NCI-H510A treated with DMSO at 0.1 percent for 48 hours (cell line): ENCODE results near the gene MME.

ENCODE experiments used
- DNase-seq: peaks from one replicate; lab custom pipeline; 2025; lab: John Stamatoyannopoulos, UW

MME gene

DNA sequence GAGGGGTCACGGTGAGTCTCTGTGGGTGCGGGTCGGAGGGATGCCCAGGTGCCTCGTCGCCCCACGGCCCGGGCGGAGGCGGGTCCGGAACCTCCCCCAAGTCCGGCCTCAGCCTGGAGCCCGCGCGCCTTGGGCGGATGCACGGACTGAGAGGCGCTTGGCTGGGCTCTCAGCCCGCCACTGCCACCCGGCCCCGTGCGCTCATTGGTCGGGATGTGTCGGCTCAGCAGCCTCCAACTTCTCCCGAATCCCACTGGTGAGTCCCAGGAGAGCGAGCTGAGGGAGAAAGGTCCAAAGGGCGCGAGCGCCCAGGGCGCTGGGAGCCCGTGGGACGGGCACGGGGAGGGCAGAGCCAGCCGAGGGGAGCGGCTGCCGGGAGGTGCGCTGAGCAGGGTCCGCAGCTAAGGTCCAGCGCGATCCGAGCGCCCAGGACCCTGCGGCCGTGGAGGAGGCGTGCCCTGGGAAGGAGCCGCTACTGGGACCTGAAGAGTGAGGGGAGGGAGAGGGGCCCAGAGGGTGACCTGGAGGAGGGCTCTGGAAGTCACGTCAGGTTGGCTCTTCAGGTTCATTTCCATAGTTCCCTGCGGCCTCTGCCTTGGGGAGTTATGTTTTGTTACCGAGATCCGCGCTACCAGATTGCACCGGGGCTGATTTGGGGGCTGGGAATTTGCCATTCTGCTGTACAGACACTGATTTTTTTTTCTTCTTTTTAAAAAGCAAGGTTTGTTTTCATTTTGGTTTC is at the start of gene MME:
Gene MME (plus strand): TSS at position 574 of the 742 bp plus-strand sequence. CDS start 3,849 bp downstream, outside the sequence.
- no peak for DNase-seq

- DNase-seq: no peak
Measured at GRCh38 chr3:155031186-155031585, 48.9 kb upstream of the MME start.

DNA sequence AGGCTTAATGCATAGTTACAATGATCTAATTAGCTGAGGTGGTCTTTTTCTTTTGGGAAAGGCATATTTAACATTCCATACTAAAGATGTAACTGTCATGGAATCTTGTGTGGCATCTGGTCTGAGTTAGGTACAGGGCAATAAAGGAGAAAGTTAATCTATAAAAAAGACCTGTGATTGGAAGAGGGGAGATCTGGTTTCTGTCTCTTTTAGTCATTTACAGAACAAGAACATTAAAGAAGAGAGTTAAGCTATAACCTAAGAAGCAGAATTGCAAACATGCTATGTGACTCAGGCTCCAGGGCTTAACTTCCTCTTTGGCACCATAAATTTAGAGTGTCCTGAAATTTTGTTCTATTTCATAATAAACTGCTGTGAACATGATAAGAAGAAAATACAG is 47.2 kb upstream of the MME start:
- DNase-seq: no peak

- no peak for DNase-seq
Measured at GRCh38 chr3:155034786-155035185, 45.3 kb upstream of the MME start.

DNA sequence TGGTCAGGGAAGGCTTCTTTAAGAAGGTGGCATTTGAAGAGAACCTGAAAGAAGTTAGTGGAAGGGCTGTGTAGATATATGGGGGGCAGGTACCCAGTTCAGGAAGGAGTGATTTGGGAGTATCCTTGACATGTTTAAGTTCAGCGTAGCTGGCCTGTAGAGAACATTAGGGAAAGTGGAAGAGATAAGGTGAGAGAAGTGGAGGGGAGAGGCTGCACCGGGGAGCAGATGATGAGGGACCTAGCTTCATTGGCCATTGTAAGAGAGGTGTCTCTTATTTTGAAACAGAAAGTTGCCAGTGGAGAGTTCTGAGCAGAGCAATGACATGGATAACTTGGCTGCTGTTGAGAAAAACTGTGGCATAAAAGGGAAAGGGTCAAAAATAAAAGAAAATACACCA is 44.6 kb upstream of the MME start:
- DNase-seq: no peak

DNA sequence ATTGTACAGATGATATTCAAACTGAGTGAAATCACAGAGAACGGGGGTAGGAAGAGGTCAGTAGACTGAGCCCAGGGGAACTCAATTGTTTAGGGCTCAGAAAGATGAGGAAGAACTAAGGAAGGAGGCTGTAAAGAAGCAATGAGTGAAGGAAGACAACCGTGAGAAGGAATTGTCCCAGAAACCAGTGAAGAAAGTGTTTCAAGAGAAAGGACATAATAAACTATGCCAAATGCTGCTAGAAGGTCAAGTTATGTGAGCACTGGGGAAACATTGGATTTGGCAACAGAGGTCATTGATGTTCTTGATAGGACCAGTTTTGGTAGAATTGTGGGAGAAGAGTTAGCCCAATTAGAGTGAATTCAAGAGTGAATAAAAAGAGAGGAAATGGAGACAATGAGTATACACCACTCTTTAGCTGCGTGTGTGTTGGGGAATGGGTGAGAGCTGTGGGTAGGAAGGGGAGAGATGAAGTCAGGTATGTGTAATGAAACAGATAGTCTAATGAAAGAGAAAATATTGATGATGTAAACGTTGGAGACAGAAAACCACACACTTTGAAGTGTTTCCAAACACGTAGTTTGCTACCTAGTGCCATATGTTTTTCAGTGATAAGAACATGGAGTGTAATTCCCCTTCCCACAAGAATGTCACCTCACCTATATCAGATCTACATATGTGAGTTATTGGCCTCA is 42.5 kb upstream of the MME start:
- DNase-seq: no peak

DNA sequence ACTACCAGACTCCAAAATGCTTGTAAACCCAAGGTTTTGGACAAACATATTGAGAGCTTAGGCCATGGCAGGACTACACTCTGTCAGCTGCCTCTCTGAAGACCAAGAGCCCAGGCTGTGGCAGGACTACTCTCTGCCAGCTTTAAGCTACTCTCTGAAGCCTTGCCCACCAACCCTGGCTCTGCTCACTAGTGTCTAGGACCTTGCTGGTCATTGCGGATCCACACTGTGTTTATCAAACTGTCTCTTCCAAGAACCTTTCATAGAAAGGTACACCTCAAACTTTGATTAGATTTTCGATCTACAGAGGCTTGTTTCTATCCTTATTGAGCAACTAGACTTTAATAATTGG is 41.9 kb upstream of the MME start:
- no peak for DNase-seq

- no peak for DNase-seq
Measured at GRCh38 chr3:155046935-155047334, 33.2 kb upstream of the MME start.

DNA sequence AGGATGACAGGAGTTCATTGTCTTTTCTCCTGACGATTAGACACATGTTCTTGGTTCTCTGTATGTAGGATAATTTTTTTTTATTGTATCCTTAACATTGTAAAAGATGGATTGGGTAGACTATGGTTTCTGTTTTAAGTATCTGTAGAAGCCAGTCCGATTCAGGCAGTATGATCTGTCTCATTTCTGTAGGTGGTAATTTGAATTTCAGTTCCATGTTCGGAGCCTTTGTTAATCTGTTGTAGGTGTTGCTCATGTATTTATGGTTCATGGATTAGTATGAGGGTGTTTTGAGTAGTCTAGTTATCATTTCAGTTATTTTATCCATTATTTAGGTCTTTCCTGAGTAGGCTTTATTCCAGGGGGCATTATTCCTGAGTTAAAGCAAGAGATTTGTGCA is 32.4 kb upstream of the MME start:
- DNase-seq: no peak

DNA sequence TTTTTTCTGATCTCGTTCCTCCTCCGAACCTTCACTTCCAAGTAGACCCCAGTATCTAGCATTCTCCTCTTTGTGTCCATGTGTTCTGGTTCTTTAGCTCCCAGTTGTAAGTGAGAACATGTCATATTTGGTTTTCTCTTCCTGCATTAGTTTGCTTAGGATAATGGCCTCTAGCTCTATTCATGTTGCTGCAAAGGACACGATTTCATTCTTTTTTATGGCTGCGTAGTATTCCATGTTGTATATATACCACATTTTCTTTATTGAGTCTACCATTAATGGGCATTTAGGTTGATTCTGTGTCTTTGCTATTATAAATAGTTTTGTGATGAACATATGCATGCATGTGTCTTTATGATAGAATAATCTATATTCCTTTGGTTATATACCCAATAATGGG is 30.2 kb upstream of the MME start:
- DNase-seq: no peak

- DNase-seq: no peak
Measured at GRCh38 chr3:155052470-155052869, 27.6 kb upstream of the MME start.

DNA sequence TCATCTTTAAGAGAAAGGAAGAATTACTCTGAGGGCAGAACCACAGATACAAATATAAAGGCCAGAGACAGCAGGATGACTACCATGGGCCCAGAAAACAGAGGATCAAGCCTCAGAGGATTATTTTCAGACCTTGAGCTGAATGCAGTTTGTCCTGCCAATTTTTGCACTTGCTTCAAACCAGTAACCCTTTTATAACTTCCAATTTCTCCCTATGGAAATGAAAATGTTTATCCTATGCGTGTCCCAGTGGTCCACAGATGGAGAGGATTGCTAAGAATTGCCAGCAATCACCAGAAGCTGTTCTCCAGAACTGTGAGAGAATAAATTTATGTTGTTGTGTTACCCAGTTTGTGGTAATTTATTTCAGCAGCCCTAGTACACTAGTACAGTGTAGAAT is 26.4 kb upstream of the MME start:
- no peak for DNase-seq

DNA sequence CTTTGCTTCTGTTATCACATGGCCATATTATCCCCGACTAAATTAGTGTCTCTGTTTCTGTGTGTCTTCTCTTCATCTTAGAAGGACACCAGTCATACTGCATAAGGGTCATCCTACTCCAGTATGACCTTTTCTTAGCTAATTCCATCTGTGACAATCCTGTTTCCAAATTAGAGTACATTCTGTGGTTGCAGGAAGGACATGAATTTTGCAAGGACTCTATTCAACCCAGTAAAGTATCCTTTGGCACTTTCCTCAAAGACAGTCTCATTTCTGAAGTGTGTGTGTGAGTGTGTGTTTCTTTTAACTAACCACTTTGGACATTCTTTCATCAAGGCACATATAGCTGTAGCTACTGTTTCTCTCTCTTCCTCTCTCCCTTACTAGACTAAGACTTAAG is 15.2 kb upstream of the MME start:
- DNase-seq: no peak

- no peak for DNase-seq
Measured at GRCh38 chr3:155065537-155065936, 14.6 kb upstream of the MME start.

DNA sequence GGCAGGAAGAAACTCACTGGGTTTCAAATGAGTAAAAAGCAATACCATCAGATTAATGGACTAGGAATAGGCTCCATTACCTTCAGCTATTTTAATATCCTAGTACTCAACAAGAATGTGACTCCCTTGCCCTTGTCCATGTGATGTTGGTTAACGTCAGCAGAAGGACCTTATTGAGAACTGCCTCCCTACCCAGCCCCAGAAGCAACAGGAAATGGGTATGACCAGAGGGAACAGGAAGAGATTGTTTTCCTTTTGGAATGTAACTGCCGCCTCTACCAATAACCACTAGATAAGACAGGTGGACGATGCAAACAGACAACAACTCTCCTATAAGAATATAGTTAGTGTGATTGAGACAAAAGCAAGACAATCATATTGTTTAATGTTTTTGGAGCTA is 10.4 kb upstream of the MME start:
- no peak for DNase-seq

DNA sequence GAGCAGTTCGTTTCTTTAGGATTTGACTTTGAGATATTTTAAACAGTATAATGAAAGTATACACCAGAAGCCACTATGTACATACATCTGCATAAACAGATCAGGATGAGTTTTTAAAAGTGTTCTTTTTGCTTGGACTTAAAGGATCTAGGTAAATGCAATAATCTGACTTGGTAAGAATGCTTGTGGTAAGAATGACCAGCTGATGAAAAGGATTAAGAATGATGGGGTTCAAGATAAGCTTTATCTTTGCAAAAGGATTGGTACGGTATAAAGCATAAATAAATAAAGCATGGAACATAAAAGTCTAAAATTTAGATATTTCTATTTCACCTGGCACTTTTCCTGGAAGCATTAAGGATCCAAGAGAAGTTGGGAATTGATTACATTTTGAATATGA is 9.8 kb upstream of the MME start:
- DNase-seq: no peak

GRCh38 chr3:155070932-155071387 is 9.2 kb upstream of the MME start:
- DNase-seq: no peak

- no peak for DNase-seq
Measured at GRCh38 chr3:155075200-155075599, 4.9 kb upstream of the MME start.

DNA sequence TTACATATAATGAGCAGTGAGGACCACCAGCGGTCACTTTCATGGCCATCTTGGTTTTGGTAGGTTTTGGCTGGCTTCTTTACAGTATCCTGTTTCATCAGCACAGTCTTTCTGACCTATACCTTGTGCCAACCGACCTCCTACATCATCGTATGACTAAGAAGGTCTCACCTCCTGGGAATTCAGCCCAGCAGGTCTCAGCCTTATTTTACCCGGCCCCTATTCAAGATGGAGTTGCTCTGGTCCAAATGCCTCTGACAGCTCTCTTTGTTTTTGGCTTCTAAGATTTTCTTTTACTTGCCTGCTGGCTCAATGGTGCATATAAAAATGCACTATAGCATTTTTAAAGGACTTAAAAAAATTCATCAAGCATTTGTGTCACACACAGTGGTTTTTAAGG is 3.2 kb upstream of the MME start:
- no peak for DNase-seq

DNA sequence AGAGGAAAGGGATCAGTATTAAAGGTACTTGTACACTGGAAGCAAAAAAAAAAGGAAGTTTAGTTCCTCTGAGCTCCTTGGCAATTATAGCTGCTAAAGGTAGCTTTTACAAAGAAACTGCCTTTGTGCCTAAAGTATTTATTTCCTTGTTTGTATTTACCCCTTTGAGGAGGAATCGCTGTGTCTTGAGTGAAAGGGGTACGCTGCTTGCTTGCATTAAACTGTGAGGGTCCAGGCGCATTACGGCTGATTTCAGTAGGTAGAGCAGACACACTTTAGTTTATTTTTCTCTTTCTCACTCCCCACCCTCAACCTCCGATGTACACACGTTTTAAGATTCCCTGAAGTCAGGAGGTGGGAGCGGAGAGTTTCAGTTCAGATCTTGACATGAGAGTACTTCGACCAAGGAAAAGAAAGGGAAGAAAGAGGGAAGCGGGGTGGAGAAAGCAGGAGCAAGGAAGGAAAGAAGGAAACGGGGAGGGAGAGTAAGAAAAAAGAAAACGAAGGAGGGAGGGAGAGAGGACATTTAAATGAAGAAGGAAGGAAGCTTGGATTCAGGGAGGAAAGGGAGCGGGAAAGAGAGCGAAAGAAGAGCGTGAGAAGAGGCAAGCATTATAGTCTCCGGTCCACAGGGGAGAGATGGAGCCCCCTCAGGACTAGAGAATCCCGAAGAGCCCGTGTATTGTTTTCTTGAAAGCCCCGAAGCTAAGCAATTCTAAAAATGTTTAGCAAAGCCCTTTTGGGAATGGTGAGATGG is 1.2 kb upstream of the MME start:
- DNase-seq: no peak

- no peak for DNase-seq
Measured at GRCh38 chr3:155079468-155079745, 712 bp upstream of the MME start.

DNA sequence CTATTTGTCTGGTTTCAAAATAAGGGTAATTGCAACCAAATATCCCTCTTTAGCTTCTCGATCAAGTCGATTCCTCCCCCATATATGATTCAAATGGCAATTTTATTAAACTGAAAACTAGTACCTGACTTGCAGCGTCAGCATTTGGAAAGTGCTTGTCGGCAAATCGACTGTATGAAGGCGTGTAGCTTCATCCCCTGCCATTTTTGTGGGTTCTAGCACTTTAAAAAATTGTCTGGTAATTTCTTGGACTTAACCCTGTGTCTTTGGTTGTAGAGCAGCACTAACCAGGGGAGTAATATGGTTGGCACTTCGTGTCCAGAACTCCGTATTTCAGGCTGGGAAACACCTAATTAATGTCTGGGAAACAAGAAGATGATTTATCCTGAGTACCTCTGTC is 573 bp downstream of the MME start:
- no peak for DNase-seq

DNA sequence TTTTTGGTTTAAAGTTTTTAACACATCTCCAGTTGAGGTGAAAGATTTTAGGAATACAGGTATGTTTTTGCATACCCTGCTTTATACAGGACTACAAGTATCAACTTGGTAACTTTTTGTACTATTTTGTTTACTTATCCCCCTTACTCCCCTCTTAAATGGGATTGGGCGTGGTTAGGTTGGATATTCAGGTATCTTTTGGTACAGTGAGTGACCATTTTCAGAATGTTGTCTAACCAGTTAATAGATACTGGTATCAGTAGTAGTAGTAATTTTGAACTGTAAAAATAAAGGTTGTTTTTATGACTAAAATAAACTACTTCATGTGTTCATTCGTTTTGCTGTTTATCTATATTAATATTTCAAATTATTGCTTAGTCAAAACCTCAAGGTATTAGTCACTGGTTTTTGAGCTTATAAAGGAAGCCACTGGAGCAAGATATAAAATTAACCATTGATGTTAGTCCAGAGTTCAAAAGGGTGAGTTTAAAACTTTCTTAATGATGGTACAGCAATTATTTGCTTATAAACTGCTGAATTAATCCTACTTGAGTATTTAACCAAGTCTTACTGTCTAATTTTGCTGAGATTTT is 3.3 kb downstream of the MME start:
- DNase-seq: no peak
